NCI-H345 treated with DMSO at 0.1 percent for 48 hours (cell line): ENCODE measurements around the gene ELAC1.
"Not testable (repeated sequence)": the region's sequence is repeated elsewhere in the genome, so short reads cannot be mapped to it uniquely, and the experiment has no call there.

Experiments used
- DNase-seq: peaks from one replicate; lab custom pipeline; 2025; ENCODE audit not compliant: unreplicated experiment; lab: John Stamatoyannopoulos, UW

ELAC1 gene, protein sequence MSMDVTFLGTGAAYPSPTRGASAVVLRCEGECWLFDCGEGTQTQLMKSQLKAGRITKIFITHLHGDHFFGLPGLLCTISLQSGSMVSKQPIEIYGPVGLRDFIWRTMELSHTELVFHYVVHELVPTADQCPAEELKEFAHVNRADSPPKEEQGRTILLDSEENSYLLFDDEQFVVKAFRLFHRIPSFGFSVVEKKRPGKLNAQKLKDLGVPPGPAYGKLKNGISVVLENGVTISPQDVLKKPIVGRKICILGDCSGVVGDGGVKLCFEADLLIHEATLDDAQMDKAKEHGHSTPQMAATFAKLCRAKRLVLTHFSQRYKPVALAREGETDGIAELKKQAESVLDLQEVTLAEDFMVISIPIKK

DNA sequence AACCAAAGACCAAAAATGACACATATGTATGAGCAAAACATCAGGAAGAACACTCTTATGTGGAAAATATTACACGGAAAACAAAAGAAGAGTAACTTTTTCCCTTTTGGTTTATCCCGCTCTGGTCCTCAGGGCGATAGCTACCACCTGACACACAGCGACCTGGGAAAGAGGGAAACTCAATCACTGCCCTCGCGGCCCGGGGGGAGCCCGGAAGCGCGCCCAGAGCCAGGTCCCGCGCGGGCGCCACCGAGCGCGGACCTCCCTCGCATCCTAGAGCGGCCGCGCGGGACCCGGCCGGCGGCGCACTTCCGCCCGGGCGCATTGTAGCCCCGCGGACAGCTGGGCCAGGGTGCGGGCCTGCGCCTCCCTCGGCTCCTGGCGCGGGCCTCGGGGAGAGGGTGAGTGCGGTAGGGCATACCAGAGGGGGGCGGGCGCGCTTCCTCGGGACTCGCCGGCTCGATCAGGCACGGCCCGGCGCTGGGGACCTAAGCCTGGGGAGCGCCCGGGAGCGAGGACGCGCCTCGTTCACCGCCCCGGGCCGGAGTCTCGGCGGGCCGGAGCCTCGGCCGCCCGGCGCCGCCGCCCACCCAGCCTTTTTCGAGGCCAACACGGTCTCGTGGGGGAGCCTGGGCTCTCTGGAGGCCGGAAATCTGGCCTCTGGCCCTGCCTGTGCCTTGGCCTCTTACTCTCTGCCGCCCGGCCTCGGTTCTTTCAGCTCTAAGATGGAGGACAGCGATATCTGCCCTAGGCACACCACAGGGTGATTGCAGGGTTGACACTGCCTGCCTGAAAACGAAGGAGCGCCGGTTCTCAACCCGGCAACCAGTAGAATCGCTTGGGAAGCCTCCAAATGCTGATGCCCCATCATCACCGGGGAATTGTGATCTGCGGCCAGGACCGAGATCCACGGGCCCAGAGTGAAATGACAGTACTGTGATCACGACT is at the start of gene ELAC1:
ELAC1 (plus strand) TSS at position 327 of the 948 bp plus-strand sequence. CDS start 6,365 bp downstream, outside the sequence.
- DNase-seq: peak; percentile 60

DNA sequence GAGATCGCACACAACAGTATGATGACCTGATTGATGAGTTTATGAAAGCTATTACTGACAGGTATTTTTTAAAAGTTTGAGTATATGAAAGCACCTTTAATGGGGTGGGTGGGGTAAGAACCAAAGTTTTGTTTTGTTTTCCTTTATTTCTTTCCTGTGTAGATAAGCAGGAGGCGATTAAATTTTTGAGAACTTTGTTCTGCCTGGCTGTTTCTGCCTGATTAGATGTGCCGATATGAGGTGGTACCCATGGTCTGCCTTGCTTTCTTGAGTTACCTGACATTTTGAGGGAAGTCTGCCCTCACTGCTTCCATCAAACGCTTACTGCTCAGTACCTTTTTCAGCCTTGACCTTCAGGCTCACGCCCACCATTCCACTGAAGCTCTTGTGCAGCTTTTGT is 49.7 kb upstream of the ELAC1 start:
- no peak for DNase-seq

DNA sequence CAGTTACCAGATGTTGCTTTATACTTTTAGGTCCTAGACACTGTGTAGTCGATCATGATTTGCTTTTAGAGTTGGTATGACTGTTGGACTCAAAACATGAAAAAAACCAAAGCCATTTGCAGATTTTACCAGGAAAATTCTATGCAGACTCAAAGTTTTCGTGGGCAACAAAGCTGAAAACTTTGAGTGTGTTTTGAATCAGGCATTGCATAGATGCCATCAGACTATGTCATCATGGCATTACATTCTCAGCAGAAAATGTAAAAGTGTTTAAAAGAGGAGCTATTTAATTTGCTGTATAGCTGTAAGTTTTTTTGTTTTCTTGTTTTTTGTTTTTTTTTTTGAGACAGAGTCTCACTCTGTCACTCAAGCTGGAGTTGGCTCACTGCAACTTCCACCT is 43.5 kb upstream of the ELAC1 start:
- DNase-seq: no peak

DNA sequence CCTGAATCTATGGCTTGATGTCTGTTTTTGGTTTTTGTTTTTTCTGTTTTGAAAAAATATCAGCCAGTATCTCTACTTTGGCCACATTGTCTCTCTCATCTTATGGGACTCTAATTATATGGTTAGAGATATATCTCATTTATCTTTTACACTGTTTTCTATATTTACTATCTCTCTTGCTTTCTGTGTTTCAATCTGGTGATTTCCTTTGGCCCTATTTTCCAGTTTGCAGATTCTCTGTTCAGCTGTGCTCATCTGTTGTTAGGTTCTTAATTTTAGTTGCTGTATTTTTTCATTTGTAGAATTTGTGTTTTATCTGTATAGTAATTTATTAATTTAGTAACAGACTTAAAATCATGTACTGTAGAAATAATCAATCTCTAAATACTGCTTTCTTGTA is 41.3 kb upstream of the ELAC1 start:
- DNase-seq: no peak

DNA sequence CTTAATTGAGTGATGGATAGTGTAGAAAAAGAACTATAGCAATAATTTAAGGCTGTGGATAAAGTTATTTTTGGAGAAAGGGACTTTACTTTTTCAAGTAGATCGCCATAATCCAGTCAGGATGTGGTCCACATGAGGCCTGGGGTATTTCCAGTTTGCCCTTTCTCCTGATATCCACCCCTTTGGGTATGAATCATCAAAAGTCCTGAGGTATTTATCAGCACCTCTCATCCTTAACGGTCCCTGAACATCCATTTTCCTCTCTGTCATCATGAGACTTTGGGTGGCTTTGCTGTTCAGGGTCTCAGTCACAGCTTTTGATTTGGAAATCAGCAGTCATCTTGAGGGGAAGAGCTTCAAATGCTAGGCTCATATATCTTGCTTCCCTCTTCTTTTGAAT is 39.3 kb upstream of the ELAC1 start:
- DNase-seq: no peak

DNA sequence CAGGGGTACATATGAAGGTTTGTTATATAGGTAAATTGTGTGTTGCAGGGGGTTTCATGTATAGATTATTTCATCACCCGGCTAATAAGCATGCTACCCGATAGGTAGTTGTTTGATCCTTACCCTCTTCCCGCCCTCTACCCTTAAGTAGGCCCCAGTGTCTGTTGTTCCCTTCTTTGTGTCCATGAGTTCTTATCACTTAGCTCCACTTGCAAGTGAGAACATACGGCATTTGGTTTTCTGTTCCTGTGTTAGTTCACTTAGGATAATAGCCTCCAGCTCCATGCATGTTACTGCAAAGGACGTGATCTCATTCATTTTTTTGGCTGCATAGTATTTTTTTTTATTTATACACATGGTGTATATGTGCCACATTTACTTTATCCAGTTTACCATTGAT is 34.2 kb upstream of the ELAC1 start:
- no peak for DNase-seq

DNA sequence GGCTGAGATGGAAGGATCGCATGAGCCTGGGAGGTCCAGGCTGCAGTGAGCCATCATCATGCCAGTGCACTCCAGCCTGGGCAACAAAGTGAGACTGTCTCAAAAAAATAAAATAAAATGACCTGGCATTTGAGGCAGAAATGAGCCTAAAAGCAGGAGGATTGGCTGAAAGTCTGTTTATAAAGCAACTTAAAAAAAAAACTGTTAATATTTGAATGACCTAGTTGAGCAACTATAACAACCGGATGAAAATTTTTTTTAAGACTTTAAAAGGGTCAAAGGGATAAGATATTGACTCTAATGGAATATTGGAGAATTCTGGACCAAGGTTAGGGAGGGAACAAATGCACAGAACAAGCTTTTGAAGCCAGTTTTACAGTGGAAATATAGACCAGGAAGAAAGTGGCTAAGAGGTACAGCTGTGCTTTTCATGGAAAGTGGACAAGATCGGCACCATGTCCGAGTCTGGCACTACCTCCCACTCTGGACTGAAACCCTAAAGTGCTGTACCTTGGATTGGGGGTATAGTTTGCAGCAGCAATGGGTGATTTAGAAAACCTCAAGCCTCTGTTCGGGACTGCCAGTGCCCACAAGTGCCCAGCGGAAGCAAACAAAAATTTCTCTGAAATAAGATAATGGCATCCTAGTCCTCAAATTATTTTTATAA is 33.2 kb upstream of the ELAC1 start:
- no peak for DNase-seq

DNA sequence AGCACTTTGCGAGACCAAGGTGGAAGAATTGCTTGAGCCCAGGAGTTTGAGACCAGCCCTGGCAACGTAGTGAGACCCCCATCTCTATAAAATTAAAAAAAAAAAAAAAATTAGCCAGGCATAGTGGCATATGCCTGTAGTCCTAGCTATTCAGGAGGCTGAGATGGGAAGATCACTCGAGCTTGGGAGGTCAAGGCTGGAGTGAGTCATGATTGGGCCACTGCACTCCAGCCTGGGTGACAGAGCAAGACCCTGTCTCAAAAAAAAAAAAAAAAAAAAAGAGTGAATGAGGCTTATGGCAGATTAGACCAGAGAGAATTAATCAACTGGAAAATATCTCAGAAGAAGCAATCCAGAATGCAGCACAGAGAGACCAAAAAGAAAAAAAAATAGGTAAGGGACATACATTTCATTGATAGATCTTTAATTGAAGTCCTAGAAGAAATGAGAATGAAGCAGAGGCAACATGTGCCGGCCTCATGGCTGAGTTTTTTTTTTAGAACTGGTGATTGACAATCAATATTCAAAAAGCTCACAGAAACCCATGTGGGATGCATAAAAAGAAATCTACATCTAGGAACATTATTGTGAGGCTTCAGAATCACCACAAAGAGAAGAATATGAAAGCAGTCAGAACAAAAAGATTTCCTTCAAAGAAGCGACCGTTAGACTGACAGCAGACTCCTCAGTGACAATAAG is 32.2 kb upstream of the ELAC1 start:
- no peak for DNase-seq

DNA sequence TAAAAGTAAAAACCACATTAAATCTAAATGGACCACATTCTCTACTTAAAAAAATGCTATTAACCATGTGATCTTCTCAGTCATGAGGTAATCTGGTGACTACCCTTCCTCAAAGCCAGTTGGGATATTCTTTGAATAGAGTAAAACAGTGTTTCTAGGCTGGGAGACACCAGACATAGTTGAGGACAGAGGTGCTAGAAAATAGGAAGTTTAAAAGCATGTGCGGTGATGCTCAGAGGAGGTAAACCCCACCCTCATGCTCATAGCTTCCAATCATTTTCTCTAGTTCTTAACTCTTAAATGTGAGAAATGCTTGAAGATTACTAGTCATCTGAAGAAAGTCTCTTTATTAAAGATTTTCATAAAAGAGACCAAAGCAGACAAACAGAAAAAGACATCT is 30.7 kb upstream of the ELAC1 start:
- no peak for DNase-seq

DNA sequence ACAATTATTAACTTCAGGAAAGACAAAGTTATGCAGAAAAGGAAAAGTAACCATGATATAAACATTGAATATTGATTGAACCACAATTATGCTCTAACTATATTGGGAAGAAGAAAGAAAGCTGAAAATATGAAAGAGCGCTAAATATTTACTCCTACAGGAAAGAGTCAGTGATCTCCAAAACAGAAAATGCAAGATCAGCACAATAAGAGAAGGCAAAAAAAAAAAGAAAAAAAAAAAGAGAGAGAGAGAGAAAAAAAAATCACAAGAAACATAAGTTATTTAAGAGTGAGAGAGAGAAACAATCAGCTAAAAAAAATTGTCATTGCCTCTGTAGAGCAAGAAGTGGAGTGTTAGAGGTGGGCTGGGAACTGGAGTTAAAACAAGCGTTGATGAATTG is 28.9 kb upstream of the ELAC1 start:
- DNase-seq: no peak

DNA sequence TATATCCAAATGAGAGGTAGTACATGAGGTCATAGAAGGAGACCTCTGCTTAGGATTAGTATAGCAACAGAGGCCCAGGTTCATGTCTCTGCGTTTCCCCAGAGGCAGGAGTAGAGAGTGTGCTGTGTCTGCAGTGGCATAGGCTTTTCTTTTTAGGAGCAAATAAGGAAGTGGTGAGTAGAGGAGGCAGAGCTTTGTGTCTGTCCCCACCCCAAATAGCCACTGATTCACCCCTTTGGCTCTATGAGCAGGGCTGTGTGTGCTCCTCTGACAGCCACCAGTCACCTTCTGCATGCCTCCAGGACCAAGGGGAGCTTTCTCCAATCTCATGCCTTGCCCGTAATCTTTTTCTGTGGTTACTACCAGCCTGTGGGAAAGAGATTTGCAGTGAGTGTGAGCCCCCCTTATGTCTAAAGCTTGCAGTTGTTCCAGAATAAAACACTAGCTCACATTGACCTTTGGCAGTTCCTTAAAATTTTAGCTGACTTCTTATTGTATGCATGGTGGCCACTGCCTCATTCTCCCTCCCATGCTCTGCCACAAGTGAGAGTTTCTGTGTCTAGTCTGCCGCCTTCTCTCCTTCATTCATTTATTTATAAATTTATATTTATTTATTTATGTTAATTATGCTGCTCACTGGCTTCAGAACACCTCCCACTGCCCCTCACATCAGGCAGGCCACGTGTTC is 23.5 kb upstream of the ELAC1 start:
- no peak for DNase-seq

DNA sequence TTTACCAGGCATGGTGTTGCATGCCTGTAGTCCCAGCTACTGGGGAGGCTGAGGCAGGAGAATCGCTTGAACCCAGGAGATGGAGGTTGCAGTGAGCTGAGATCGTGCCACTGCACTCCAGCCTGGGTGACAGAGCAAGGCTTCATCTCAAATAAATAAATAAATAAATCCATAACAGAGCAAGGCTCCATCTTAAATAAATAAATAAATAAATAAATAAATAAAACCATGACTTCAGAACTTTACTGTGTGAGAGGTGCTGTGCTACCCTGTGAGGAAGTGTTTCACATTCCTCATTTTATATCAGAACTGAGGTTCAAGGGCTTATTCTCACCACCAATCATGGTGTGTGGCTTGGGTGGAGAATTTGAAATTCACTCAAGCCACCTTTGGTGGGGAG is 21.9 kb upstream of the ELAC1 start:
- not testable (repeated sequence) for DNase-seq

DNA sequence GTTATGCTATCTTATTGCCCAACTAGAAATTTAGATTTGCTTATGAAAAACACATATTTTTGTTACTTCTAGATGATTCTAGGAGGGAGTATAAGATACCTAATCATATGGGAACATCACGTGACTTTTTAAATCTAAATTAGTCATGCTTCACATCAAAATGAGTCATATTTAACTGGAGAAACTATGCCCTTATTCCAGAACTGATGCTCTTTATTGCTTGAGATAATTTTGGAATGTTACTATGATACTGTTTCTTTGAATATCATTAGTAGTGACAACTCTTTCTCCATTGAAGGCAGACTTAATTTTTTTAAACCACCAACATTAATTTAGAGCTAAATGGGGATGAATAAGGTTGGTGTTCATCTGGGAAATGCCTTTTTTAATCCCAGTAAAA is 19.9 kb upstream of the ELAC1 start:
- no peak for DNase-seq

DNA sequence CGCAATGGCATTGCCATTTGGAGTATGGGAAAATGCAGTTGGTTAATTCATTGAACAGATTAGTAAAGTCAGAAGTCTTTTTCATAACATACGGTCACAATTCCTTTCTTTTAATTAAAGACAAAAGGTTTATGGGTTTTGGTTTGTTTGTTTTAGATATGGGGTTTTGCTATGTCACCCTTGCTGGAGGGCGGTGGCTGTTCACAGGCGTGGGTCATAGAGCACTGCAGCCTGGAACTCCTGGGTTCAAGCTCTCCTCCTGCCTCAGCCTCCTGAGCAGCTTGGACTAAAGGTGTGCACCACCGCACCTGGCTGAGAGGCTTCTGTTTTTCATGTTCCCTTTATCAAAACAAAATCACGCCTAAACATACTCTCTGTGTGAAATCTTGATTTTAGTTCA is 18.7 kb upstream of the ELAC1 start:
- no peak for DNase-seq

DNA sequence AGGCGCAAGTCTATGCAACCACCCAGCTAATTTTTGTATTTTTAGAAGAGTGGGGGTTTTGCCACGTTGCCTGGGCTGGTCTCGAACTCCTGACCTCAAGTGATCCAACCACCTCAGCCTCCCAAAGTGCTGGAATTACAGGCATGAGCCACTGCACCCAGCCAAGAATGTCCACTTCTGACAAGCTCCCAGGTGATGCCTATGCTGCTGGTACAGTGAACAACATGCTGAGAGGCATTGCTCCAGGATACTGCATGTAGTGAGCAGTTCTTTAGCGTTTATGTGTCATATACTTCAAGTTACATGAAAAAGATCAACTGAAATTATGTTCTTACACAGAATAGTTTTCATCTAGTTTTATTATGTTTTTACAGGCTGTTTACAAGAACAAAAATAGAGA is 17.2 kb upstream of the ELAC1 start:
- DNase-seq: no peak

DNA sequence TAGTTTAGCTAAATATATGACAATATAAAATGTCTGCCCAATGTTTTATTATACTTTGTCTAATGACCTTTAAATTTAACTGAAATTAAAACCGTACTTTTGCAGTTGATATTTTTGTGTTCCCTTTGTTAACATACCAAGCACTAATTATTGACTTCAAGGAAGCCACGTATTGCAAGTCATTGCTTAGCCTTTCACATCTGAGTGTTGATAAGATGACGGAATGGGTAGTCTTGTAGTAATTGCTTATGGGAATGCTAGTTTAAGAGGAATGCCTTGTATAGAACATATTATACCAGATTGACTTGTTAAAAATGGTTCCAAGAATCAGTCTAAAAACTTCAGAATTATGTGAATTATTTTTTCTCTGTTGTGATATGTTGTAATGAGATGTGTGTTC is 14.0 kb upstream of the ELAC1 start:
- no peak for DNase-seq

DNA sequence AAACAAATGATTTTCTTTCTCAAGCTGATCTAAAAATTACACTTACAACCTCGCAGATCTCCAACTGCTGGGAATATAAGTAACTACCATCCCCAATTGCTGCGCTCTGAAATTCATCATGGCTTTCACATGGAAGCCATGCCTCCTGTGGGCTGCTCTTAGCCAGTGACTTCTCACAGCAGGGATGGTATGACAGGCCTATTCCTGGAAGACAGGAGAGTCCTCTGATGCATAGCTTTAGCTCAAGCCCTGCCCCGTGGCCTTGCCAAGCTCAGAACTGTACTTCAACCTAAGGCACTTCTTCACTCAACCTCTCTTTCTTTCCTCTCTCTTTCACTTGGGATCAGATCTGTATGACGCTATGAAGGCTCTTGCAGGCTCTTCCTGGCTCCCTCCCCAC is 12.6 kb upstream of the ELAC1 start:
- no peak for DNase-seq

DNA sequence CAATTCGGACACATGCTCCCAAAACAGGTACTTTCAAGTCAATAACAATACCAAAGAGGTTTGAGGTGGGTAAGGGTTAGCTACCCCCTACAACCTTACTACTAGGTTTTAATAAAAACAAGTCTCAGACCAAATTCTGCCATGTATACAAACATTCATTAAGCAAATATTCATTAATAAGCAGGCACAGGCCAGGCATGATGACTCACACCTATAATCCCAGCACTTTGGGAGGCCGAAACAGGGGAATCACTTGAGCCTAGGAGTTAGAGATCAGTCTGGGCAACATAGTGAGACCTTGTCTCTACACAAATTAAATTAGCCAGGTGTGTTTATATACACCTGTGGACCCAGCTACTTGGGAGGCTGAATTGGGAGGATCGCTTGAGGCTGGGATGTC is 11.7 kb upstream of the ELAC1 start:
- no peak for DNase-seq

DNA sequence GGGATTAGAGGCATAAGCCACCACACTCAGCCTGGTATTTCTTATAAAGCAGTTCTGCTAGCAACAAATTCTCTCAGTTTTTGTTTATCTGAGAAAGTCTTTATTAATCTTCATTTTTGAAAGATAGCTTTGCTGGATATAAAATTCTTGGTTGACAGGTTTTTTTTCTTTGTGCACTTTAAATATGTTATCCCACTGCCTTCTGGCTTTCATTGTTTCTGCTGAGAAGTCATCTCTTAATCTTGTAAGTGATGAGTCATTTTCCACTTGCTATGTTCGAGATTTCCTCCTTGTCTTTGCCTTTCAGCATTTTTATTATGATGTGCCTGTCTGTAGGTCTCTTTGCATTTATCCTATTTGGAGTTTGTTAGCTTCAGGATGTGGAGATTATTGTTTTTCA is 5.9 kb upstream of the ELAC1 start:
- DNase-seq: no peak

DNA sequence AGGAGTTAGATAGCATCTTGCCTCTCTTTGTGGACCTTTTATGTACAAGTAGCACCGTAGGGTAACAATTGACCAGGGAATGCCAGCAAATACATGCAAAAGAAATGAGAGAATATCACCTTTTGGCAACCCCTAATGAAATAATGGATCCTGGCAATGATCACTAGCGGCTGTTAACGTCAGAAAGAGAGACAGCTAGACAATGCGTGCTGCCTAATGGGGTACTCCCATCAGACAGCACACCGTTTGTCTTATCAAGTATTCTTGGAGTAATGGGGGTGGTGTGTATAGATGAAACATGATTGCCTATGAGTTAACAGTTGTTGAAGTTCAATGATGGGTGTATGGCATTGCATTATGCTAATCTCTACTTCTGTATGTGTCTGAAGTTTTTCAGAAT is 1.6 kb downstream of the ELAC1 start:
- DNase-seq: peak; percentile 7

DNA sequence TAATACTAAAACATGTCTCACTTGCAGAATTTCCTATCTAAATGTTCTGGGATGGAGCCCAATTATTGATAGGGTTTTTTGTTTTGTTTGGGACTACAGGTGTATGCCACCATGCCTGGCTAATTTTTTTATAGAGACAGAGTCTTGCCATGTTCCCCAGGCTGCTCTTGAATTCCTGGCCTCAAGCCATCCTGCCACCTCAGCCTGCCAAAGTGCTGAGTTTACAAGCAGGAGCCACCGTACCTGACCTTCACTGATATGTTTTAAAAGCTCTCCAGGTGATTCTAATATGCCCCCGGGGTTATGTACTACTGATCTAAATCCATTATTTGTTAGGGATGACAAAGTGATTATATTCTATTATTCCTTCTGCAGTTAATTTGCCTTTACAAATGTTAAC is 2.2 kb downstream of the ELAC1 start:
- DNase-seq: peak; percentile 65
